Caco-2 (cell line): ENCODE data around the gene DIAPH2. TPM values are rescaled to one million over a fixed set of nuclear protein-coding genes. Genes with fewer than 3 reads are reported as not detected.

Source experiments
- BruUV-seq: library from RNA; stranded (reverse); fragments of 400-500 nt; replicated peaks from 2 replicates; lab custom pipeline; 2021; lab: Mats Ljungman, UMichigan
- CTCF ChIA-PET: fragments of 300-600 bp; sonication (Branson Sonifier 250); formaldehyde crosslinking; loops from one replicate; lab custom pipeline; 2022; ENCODE audit warnings: antibody characterized with exemption; lab: Charles Lee
- POLR2A ChIA-PET: fragments of 300-600 bp; sonication (Branson Sonifier 250); formaldehyde crosslinking; loops from one replicate; lab custom pipeline; 2022; ENCODE audit warnings: antibody characterized with exemption; lab: Charles Lee
- DNase-seq, 2 experiments: peaks; one replicate each; pipeline versions ENCODE4 v3.0.0 to v3.0.0-alpha.2; 2020 to 2022
- H3K27me3 ChIP-seq: replicated peaks from 2 replicates; pipeline ENCODE4 v1.6.0; 2011; ENCODE audit warnings: low read length; ENCODE audit not compliant: control insufficient read depth, insufficient read depth
- H3K36me3 ChIP-seq: 2 replicates; pipeline ENCODE4 v1.5.1; 2011; ENCODE audit warnings: low read length; ENCODE audit not compliant: control insufficient read depth, insufficient read depth
- H3K4me1 ChIP-seq: fragments of 250-450 bp; sonication (Bioruptor Pico); 2 replicates; pipeline ENCODE4 v1.5.1; 2020; ENCODE audit warnings: mild to moderate bottlenecking
- H3K4me3 ChIP-seq: 2 replicates; pipeline ENCODE4 v1.5.1; 2011; ENCODE audit warnings: low read depth, mild to moderate bottlenecking, control low read depth, low read length
- H3K9me3 ChIP-seq: fragments of 250-450 bp; sonication (Bioruptor Pico); 2 replicates; pipeline ENCODE4 v1.5.1; 2020; ENCODE audit warnings: mild to moderate bottlenecking, moderate library complexity
- H3K27ac Mint-ChIP-seq: one replicate; pipeline ENCODE4 v1.8.0; 2022; ENCODE audit warnings: mixed read lengths; ENCODE audit not compliant: unreplicated experiment
- H3K27me3 Mint-ChIP-seq: one replicate; pipeline ENCODE4 v1.8.0; 2022; ENCODE audit warnings: mixed read lengths; ENCODE audit not compliant: insufficient read depth, unreplicated experiment
- H3K36me3 Mint-ChIP-seq: one replicate; pipeline ENCODE4 v1.8.0; 2022; ENCODE audit warnings: mild to moderate bottlenecking, mixed read lengths; ENCODE audit not compliant: insufficient read depth, unreplicated experiment
- H3K4me1 Mint-ChIP-seq: one replicate; pipeline ENCODE4 v1.8.0; 2022; ENCODE audit warnings: low read depth, mixed read lengths; ENCODE audit not compliant: unreplicated experiment
- H3K4me3 Mint-ChIP-seq: one replicate; pipeline ENCODE4 v1.8.0; 2022; ENCODE audit warnings: mild to moderate bottlenecking, moderate library complexity, mixed read lengths; ENCODE audit not compliant: unreplicated experiment
- H3K9me3 Mint-ChIP-seq: one replicate; pipeline ENCODE4 v1.8.0; 2022; ENCODE audit warnings: mixed read lengths; ENCODE audit not compliant: unreplicated experiment
- intact Hi-C: fragments of 100-400 bp; cut with micrococcal nuclease; formaldehyde crosslinking; loops from one replicate; pipeline ENCODE4 v1.10.0; 2022; ENCODE audit not compliant: unreplicated experiment
- total RNA-seq: library from RNA; stranded (reverse); gene quantifications from 2 replicates; pipeline ENCODE4 v1.2.3, GENCODE V29; 2022
- TF ChIP-seq, protein P1 (sequence below), 2 experiments: fragments of 200-600 bp in 1 of 2; IDR thresholded peaks; 1 replicate in 1 of 2; 2 replicates in 1 of 2; pipeline versions ENCODE4 v1.5.1 to v1.8.0; 2011 to 2022; ENCODE audit warnings: antibody characterized with exemption in 1 of 2, control low read depth in 1 of 2, inconsistent platforms in 1 of 2, low read depth in 1 of 2, low read length in 1 of 2, mild to moderate bottlenecking in 1 of 2, moderate library complexity in 1 of 2; ENCODE audit not compliant: insufficient read depth in 1 of 2, severe bottlenecking in 1 of 2, unreplicated experiment in 1 of 2

DIAPH2 gene
- total RNA-seq, 1 experiment from 2014 or later = 16.1 TPM

DNA sequence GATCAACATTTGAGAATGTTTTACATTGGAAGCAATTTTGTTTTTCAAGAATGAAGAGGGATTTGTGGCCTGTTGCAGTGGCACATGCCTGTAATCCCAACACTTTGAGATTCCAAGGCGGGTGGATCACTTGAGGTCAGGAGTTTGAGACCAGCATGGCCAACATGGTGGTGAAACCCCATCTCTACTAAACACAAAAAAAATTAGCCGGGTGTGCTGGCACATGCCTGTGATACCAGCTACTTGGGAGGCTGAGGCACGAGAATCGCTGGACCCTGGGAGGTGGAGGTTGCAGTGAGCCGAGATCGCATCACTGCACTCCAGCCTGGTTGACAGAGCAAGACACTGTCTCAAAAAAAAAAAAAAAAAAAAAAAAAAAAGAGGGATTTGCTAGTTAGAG, 326.9 kb downstream of the DIAPH2 start:
- POLR2A ChIA-PET = no interaction called here
- no peaks in the 10 kb centered on the region for H3K4me1 ChIP-seq
- no peaks in the 10 kb centered on the region for H3K4me1 Mint-ChIP-seq
- TF ChIP-seq, protein P1, sequence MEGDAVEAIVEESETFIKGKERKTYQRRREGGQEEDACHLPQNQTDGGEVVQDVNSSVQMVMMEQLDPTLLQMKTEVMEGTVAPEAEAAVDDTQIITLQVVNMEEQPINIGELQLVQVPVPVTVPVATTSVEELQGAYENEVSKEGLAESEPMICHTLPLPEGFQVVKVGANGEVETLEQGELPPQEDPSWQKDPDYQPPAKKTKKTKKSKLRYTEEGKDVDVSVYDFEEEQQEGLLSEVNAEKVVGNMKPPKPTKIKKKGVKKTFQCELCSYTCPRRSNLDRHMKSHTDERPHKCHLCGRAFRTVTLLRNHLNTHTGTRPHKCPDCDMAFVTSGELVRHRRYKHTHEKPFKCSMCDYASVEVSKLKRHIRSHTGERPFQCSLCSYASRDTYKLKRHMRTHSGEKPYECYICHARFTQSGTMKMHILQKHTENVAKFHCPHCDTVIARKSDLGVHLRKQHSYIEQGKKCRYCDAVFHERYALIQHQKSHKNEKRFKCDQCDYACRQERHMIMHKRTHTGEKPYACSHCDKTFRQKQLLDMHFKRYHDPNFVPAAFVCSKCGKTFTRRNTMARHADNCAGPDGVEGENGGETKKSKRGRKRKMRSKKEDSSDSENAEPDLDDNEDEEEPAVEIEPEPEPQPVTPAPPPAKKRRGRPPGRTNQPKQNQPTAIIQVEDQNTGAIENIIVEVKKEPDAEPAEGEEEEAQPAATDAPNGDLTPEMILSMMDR (IDR thresholded peaks at IDR 0.05; ENCODE audit: insufficient read depth in 1 of 2, low read depth in 1 of 2, low read length in 1 of 2, severe bottlenecking in 1 of 2, unreplicated experiment in 1 of 2) = no peak
- no peaks in the 10 kb centered on the region for H3K36me3 ChIP-seq
- H3K36me3 Mint-ChIP-seq = no peaks in the 10 kb centered on the region
- no peak for DNase-seq
- CTCF ChIA-PET = no interaction called here
- no peak overlapping the region for H3K4me3 ChIP-seq
- no peaks in the 10 kb centered on the region for H3K27me3 ChIP-seq
- H3K9me3 ChIP-seq = no peaks in the 10 kb centered on the region
- intact Hi-C loops = no loop called here
- no peaks in the 10 kb centered on the region for H3K27me3 Mint-ChIP-seq
- no peaks in the 10 kb centered on the region for H3K9me3 Mint-ChIP-seq
- H3K4me3 Mint-ChIP-seq = no peak overlapping the region
- H3K27ac Mint-ChIP-seq = no peak overlapping the region
- BruUV-seq = no TSS peak

DNA sequence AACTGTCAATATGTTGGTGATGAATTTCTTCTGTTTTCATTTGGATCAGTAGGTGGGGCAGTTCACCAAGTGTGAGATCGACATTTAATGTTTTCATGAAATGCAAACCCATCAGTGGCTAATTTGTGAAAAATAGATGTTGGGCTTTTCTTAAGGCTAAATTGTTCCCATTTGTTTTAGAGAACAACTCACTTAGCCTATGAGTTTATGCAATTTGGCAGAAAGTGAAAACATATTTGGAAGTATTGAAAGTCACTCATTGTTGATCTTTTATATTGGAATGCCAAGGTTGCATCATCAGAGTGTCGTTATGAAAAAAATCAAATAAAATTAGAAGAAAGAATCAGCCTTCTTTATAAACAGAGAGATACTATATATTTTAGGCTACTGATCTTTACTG, 331.5 kb downstream of the DIAPH2 start:
- no peaks in the 10 kb centered on the region for H3K4me1 Mint-ChIP-seq
- no peaks in the 10 kb centered on the region for H3K36me3 Mint-ChIP-seq
- H3K9me3 ChIP-seq = no peaks in the 10 kb centered on the region
- H3K4me3 Mint-ChIP-seq = no peak overlapping the region
- no peaks in the 10 kb centered on the region for H3K27me3 Mint-ChIP-seq
- no peaks in the 10 kb centered on the region for H3K27me3 ChIP-seq
- CTCF ChIA-PET = no interaction called here
- no peaks in the 10 kb centered on the region for H3K9me3 Mint-ChIP-seq
- TF ChIP-seq, protein P1 (IDR thresholded peaks at IDR 0.05; ENCODE audit: insufficient read depth in 1 of 2, low read depth in 1 of 2, low read length in 1 of 2, severe bottlenecking in 1 of 2, unreplicated experiment in 1 of 2) = no peak
- no TSS peak for BruUV-seq
- H3K27ac Mint-ChIP-seq = no peak overlapping the region
- H3K36me3 ChIP-seq = no peaks in the 10 kb centered on the region
- H3K4me1 ChIP-seq = no peaks in the 10 kb centered on the region
- no peak overlapping the region for H3K4me3 ChIP-seq
- DNase-seq = no peak
- intact Hi-C loops = no loop called here
- POLR2A ChIA-PET = no interaction called here

DNA sequence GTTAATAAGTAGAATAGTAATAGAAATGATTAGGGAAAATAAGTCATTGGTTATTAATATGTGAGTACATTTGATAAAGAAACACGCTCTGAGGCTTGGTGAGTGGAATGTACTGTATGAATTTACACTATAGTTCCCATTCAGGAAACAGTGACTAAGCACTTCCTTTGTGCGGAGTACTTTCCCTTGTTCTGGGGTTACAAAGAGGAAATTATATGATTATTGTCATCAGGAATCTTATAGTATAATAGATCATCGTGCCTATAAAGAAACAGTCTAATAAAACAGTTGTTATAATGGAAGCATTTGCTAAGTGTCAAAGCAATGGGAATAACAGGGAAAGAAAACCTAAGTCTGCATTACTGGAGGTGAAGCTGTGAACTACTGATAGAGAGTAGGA, 337.0 kb downstream of the DIAPH2 start:
- no peak overlapping the region for H3K27ac Mint-ChIP-seq
- ChIA-PET CTCF (no interaction called here), POLR2A (no interaction called here)
- no peaks in the 10 kb centered on the region for H3K9me3 Mint-ChIP-seq
- H3K4me3 Mint-ChIP-seq = no peak overlapping the region
- DNase-seq = no peak
- BruUV-seq = no TSS peak
- H3K36me3 ChIP-seq = no peaks in the 10 kb centered on the region
- H3K36me3 Mint-ChIP-seq = no peaks in the 10 kb centered on the region
- no peak overlapping the region for H3K4me3 ChIP-seq
- intact Hi-C loops = no loop called here
- H3K27me3 Mint-ChIP-seq = no peaks in the 10 kb centered on the region
- H3K27me3 ChIP-seq = no peaks in the 10 kb centered on the region
- TF ChIP-seq, protein P1 (IDR thresholded peaks at IDR 0.05; ENCODE audit: insufficient read depth in 1 of 2, low read depth in 1 of 2, low read length in 1 of 2, severe bottlenecking in 1 of 2, unreplicated experiment in 1 of 2) = no peak
- no peaks in the 10 kb centered on the region for H3K4me1 Mint-ChIP-seq
- H3K4me1 ChIP-seq = no peaks in the 10 kb centered on the region
- H3K9me3 ChIP-seq = no peaks in the 10 kb centered on the region
